ENCODE data around the gene CEBPZ.

The CEBPZ gene

DNA sequence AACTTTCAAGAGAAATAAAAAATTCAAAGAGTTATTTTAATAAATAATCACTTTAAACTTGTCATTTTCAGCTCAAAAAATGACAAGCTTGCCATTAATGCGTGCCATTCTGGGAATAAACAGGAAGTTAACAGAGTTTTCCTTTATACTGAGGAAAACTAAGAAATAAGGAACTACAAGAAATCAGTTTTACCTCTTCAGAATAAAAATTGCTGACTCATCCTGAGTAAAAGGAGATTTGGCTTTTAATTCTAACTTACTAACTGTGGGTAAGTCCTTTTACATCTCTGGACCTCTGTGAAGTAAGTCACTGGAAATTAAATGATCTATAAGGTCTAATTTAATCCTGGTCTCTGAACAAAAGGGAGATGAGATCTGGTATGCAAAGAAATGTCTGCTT lies 16.1 kb downstream of the CEBPZ start:
- TF ChIP-seq TOX (CRISPR knock-in tag; IDR thresholded peaks at IDR 0.05; ENCODE audit: borderline replicate concordance) (no peak), ESRRG (CRISPR knock-in tag; IDR thresholded peaks at IDR 0.05) (no peak), ZNF70 (CRISPR knock-in tag; IDR thresholded peaks at IDR 0.05) (no peak), ZNF565 (CRISPR knock-in tag; conservative IDR thresholded peaks at IDR 0.05; ENCODE audit: low read depth) (no peak), ARNTL (CRISPR knock-in tag; IDR thresholded peaks at IDR 0.05; ENCODE audit: borderline replicate concordance, low read depth) (no peak), BACH2 (CRISPR knock-in tag; IDR thresholded peaks at IDR 0.05; ENCODE audit: borderline replicate concordance) (no peak; the same call in 1 of the 2 replicates), SNAI2 (CRISPR knock-in tag; IDR thresholded peaks at IDR 0.05) (no peak)
- TF ChIP-seq, protein P1, sequence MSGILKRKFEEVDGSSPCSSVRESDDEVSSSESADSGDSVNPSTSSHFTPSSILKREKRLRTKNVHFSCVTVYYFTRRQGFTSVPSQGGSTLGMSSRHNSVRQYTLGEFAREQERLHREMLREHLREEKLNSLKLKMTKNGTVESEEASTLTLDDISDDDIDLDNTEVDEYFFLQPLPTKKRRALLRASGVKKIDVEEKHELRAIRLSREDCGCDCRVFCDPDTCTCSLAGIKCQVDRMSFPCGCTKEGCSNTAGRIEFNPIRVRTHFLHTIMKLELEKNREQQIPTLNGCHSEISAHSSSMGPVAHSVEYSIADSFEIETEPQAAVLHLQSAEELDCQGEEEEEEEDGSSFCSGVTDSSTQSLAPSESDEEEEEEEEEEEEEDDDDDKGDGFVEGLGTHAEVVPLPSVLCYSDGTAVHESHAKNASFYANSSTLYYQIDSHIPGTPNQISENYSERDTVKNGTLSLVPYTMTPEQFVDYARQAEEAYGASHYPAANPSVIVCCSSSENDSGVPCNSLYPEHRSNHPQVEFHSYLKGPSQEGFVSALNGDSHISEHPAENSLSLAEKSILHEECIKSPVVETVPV (CRISPR knock-in tag; IDR thresholded peaks at IDR 0.05): no peak
- TF ChIP-seq, protein P2, sequence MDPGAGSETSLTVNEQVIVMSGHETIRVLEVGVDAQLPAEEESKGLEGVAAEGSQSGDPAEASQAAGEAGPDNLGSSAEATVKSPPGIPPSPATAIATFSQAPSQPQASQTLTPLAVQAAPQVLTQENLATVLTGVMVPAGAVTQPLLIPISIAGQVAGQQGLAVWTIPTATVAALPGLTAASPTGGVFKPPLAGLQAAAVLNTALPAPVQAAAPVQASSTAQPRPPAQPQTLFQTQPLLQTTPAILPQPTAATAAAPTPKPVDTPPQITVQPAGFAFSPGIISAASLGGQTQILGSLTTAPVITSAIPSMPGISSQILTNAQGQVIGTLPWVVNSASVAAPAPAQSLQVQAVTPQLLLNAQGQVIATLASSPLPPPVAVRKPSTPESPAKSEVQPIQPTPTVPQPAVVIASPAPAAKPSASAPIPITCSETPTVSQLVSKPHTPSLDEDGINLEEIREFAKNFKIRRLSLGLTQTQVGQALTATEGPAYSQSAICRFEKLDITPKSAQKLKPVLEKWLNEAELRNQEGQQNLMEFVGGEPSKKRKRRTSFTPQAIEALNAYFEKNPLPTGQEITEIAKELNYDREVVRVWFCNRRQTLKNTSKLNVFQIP (CRISPR knock-in tag; IDR thresholded peaks at IDR 0.05; ENCODE audit: borderline replicate concordance, low read depth): no peak
- TF ChIP-seq, protein P3, sequence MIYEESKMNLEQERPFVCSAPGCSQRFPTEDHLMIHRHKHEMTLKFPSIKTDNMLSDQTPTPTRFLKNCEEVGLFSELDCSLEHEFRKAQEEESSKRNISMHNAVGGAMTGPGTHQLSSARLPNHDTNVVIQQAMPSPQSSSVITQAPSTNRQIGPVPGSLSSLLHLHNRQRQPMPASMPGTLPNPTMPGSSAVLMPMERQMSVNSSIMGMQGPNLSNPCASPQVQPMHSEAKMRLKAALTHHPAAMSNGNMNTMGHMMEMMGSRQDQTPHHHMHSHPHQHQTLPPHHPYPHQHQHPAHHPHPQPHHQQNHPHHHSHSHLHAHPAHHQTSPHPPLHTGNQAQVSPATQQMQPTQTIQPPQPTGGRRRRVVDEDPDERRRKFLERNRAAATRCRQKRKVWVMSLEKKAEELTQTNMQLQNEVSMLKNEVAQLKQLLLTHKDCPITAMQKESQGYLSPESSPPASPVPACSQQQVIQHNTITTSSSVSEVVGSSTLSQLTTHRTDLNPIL (CRISPR knock-in tag; IDR thresholded peaks at IDR 0.05; ENCODE audit: low read depth): no peak
- ATAC-seq: no peak

DNA sequence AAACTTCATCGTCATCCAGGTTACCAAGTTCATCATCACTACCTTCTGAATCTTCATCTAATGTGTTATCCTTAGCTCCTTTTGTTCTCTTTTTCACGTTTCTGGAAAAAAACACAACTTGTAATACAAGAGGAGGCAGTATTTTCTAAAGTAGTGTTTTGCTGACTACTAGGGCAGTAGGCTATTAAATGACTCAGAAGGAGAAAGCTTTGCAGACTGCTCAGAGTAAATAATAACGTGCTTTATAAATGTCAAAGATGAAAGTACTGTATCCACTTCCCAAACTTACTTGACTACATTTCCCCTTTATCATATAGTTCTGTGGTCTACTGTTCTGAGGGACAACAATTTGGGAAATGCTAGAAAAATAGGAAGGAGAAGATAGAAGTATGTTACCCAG lies 19.5 kb downstream of the CEBPZ start:
- TF ChIP-seq CSDC2 (CRISPR knock-in tag; IDR thresholded peaks at IDR 0.05) (no peak), SNAI2 (CRISPR knock-in tag; IDR thresholded peaks at IDR 0.05) (no peak), OSR1 (CRISPR knock-in tag; IDR thresholded peaks at IDR 0.05) (no peak), TOX (CRISPR knock-in tag; IDR thresholded peaks at IDR 0.05; ENCODE audit: borderline replicate concordance) (no peak), ARNTL (CRISPR knock-in tag; IDR thresholded peaks at IDR 0.05; ENCODE audit: borderline replicate concordance, low read depth) (no peak), ZNF565 (CRISPR knock-in tag; conservative IDR thresholded peaks at IDR 0.05; ENCODE audit: low read depth) (no peak), ZFP30 (CRISPR knock-in tag; IDR thresholded peaks at IDR 0.05) (no peak), ESRRG (CRISPR knock-in tag; IDR thresholded peaks at IDR 0.05) (no peak), ZC3H10 (CRISPR knock-in tag; IDR thresholded peaks at IDR 0.05) (no peak), RARB (CRISPR knock-in tag; IDR thresholded peaks at IDR 0.05) (no peak), PPARA (CRISPR knock-in tag; IDR thresholded peaks at IDR 0.05; ENCODE audit: borderline replicate concordance) (no peak), ZFP3 (CRISPR knock-in tag; IDR thresholded peaks at IDR 0.05) (no peak)
- TF ChIP-seq, protein P1 (CRISPR knock-in tag; IDR thresholded peaks at IDR 0.05): no peak
- TF ChIP-seq, protein P4, sequence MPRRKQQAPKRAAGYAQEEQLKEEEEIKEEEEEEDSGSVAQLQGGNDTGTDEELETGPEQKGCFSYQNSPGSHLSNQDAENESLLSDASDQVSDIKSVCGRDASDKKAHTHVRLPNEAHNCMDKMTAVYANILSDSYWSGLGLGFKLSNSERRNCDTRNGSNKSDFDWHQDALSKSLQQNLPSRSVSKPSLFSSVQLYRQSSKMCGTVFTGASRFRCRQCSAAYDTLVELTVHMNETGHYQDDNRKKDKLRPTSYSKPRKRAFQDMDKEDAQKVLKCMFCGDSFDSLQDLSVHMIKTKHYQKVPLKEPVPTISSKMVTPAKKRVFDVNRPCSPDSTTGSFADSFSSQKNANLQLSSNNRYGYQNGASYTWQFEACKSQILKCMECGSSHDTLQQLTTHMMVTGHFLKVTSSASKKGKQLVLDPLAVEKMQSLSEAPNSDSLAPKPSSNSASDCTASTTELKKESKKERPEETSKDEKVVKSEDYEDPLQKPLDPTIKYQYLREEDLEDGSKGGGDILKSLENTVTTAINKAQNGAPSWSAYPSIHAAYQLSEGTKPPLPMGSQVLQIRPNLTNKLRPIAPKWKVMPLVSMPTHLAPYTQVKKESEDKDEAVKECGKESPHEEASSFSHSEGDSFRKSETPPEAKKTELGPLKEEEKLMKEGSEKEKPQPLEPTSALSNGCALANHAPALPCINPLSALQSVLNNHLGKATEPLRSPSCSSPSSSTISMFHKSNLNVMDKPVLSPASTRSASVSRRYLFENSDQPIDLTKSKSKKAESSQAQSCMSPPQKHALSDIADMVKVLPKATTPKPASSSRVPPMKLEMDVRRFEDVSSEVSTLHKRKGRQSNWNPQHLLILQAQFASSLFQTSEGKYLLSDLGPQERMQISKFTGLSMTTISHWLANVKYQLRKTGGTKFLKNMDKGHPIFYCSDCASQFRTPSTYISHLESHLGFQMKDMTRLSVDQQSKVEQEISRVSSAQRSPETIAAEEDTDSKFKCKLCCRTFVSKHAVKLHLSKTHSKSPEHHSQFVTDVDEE (CRISPR knock-in tag; IDR thresholded peaks at IDR 0.05): no peak
- TF ChIP-seq, protein P3 (CRISPR knock-in tag; IDR thresholded peaks at IDR 0.05; ENCODE audit: low read depth): no peak
- TF ChIP-seq, protein P5, sequence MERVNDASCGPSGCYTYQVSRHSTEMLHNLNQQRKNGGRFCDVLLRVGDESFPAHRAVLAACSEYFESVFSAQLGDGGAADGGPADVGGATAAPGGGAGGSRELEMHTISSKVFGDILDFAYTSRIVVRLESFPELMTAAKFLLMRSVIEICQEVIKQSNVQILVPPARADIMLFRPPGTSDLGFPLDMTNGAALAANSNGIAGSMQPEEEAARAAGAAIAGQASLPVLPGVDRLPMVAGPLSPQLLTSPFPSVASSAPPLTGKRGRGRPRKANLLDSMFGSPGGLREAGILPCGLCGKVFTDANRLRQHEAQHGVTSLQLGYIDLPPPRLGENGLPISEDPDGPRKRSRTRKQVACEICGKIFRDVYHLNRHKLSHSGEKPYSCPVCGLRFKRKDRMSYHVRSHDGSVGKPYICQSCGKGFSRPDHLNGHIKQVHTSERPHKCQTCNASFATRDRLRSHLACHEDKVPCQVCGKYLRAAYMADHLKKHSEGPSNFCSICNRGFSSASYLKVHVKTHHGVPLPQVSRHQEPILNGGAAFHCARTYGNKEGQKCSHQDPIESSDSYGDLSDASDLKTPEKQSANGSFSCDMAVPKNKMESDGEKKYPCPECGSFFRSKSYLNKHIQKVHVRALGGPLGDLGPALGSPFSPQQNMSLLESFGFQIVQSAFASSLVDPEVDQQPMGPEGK (CRISPR knock-in tag; IDR thresholded peaks at IDR 0.05; ENCODE audit: borderline replicate concordance): no peak
- no peak for ATAC-seq

Measured in SK-N-SH treated with all-trans-retinoic acid at 6 μM for 48 hours (cell line).